ENCODE results near the gene BTBD10.

BTBD10 gene

GRCh38 chr11:13367115-13367514 lies 95.9 kb downstream of the BTBD10 start:
- no peak for DNase-seq

- no peak for DNase-seq
Observed at GRCh38 chr11:13366266-13367026, 96.6 kb downstream of the BTBD10 start.

- no peak for DNase-seq
Observed at GRCh38 chr11:13364388-13364787, 98.6 kb downstream of the BTBD10 start.

- no peak for DNase-seq
Observed at GRCh38 chr11:13362596-13363109, 100.4 kb downstream of the BTBD10 start.

- DNase-seq: no peak
Observed at GRCh38 chr11:13358596-13359270, 104.3 kb downstream of the BTBD10 start.

GRCh38 chr11:13357232-13357631 lies 105.8 kb downstream of the BTBD10 start:
- DNase-seq: no peak

- no peak for DNase-seq
Observed at GRCh38 chr11:13355191-13355590, 107.8 kb downstream of the BTBD10 start.

- DNase-seq: no peak
Observed at GRCh38 chr11:13354335-13354734, 108.7 kb downstream of the BTBD10 start.

GRCh38 chr11:13352711-13353110 lies 110.3 kb downstream of the BTBD10 start:
- DNase-seq: no peak

GRCh38 chr11:13349581-13349980 lies 113.4 kb downstream of the BTBD10 start:
- DNase-seq: no peak

- no peak for DNase-seq
Observed at GRCh38 chr11:13349046-13349445, 114.0 kb downstream of the BTBD10 start.

GRCh38 chr11:13348305-13348704 lies 114.7 kb downstream of the BTBD10 start:
- no peak for DNase-seq

- DNase-seq: no peak
Observed at GRCh38 chr11:13347901-13348300, 115.1 kb downstream of the BTBD10 start.

GRCh38 chr11:13346470-13346869 lies 116.6 kb downstream of the BTBD10 start:
- DNase-seq: no peak

- no peak for DNase-seq
Observed at GRCh38 chr11:13344818-13345217, 118.2 kb downstream of the BTBD10 start.

GRCh38 chr11:13343931-13344717 lies 118.9 kb downstream of the BTBD10 start:
- peak; percentile 46 for DNase-seq

- DNase-seq: no peak
Observed at GRCh38 chr11:13343067-13343466, 120.0 kb downstream of the BTBD10 start.

- no peak for DNase-seq
Observed at GRCh38 chr11:13341026-13341425, 122.0 kb downstream of the BTBD10 start.

- DNase-seq: no peak
Observed at GRCh38 chr11:13339195-13340153, 123.5 kb downstream of the BTBD10 start.

- DNase-seq: no peak
Observed at GRCh38 chr11:13338427-13339069, 124.5 kb downstream of the BTBD10 start.

GRCh38 chr11:13338019-13338426 lies 125.0 kb downstream of the BTBD10 start:
- no peak for DNase-seq
